ENCODE data around the gene SSTR3. TPM values are rescaled to one million over a fixed set of nuclear protein-coding genes. Genes with fewer than 3 reads are reported as not detected.
A peak's percentile ranks its signal among the peaks of the same experiment; 100 is the strongest.

SSTR3 gene
- total RNA-seq, 1 experiment from 2014 or later: not detected

DNA sequence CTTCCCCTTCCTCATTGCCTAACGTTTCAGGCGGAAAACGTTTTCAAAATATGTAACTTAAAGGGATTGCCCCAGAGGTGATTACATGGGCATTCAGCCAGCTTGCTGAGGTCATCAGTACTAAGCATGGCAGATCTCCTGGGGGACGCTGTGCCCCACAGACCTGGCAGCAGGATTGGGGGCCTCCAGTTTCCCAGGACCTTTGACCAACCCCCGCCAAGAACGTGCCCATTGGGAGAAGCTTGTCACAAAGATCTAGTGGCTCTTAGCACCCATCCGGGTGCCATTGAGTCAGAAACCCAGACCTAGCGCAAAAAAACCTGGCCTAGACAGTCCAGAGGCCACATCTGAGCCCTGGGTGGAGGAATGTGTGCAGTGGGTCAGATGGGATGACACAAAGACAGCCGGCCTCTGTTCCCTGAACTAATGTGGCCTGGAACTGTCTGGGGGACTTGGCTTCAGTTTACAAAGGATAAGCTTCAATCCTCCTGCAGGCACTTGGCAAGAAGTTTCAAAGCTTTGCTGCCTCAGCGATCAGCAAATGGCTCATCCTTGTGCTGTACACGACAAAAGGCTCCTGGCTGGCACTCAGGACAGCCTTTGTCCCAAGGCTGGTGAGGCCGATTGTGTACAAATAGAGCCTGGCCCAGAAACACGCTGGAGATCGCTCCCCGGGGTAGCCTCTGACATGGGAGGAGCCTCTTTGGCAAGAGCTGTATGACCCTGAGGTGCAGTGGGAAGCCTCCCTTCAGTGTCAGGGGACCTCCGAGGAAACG is 33.7 kb downstream of the SSTR3 start:
- peak; percentile 76 for DNase-seq (ENCODE audit: unreplicated experiment)
- no peak overlapping the region for H3K27ac Mint-ChIP-seq (ENCODE audit: low read depth, unreplicated experiment)
- no peaks in the 10 kb centered on the region for H3K9me3 Mint-ChIP-seq (ENCODE audit: unreplicated experiment)
- intact Hi-C loops (cut with micrococcal nuclease): no loop called here
- ChIA-PET CTCF (interaction anchor here (0.6 to 1.8 kb wide), 5 partner anchors 12 to 177 kb away, joined by 3 to 9 read pairs (median 3); no protein-coding TSS in a partner anchor), POLR2A (interaction anchor here (1.0 to 2.9 kb wide), 6 partner anchors 11 to 38 kb away, joined by 3 to 11 read pairs (median 7); no protein-coding TSS in a partner anchor)
- no TSS peak for BruUV-seq (replicated peaks)
- H3K27me3 Mint-ChIP-seq (ENCODE audit: insufficient read depth, unreplicated experiment): no peaks in the 10 kb centered on the region
- peaks cover 3% of the 10 kb centered on the region for H3K36me3 Mint-ChIP-seq (ENCODE audit: insufficient read depth, unreplicated experiment)
- TF ChIP-seq, protein P1, sequence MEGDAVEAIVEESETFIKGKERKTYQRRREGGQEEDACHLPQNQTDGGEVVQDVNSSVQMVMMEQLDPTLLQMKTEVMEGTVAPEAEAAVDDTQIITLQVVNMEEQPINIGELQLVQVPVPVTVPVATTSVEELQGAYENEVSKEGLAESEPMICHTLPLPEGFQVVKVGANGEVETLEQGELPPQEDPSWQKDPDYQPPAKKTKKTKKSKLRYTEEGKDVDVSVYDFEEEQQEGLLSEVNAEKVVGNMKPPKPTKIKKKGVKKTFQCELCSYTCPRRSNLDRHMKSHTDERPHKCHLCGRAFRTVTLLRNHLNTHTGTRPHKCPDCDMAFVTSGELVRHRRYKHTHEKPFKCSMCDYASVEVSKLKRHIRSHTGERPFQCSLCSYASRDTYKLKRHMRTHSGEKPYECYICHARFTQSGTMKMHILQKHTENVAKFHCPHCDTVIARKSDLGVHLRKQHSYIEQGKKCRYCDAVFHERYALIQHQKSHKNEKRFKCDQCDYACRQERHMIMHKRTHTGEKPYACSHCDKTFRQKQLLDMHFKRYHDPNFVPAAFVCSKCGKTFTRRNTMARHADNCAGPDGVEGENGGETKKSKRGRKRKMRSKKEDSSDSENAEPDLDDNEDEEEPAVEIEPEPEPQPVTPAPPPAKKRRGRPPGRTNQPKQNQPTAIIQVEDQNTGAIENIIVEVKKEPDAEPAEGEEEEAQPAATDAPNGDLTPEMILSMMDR (IDR thresholded peaks at IDR 0.05; ENCODE audit: unreplicated experiment): no peak
- peak overlapping the region; percentile 5 for H3K4me3 Mint-ChIP-seq (ENCODE audit: unreplicated experiment)
- peaks cover 50% of the 10 kb centered on the region for H3K4me1 Mint-ChIP-seq (ENCODE audit: insufficient read depth, unreplicated experiment)

DNA sequence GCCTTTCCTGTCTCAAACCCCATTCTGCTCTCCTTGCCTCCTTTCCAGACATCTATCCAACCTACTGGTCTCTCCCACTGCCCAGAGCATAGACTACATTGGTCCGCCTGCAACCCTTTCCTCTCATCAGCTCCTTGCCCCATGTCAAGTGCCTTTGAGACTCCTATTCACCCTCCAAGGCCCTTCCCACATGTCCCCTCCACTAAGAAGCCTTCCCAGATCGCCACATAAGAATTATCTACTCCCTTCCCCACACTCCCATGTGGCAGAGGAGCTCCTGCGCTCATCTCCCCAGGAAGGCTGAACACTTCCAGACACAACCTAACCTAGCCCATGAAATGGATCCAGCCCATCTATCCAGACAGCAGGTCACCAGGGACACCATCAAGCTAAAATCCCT is 34.5 kb downstream of the SSTR3 start:
- DNase-seq (ENCODE audit: unreplicated experiment): no peak
- H3K4me1 Mint-ChIP-seq (ENCODE audit: insufficient read depth, unreplicated experiment): peaks cover 50% of the 10 kb centered on the region
- TF ChIP-seq, protein P1 (IDR thresholded peaks at IDR 0.05; ENCODE audit: unreplicated experiment): no peak
- ChIA-PET CTCF (interaction anchor here (0.6 to 1.8 kb wide), 5 partner anchors 12 to 281 kb away, joined by 3 to 9 read pairs (median 3); no protein-coding TSS in a partner anchor), POLR2A (interaction anchor here (1.0 to 2.9 kb wide), 4 partner anchors 12 to 39 kb away, joined by 3 to 11 read pairs (median 10); no protein-coding TSS in a partner anchor)
- no peaks in the 10 kb centered on the region for H3K9me3 Mint-ChIP-seq (ENCODE audit: unreplicated experiment)
- BruUV-seq (replicated peaks): no TSS peak
- peak overlapping the region; percentile 5 for H3K4me3 Mint-ChIP-seq (ENCODE audit: unreplicated experiment)
- H3K36me3 Mint-ChIP-seq (ENCODE audit: insufficient read depth, unreplicated experiment): no peaks in the 10 kb centered on the region
- no peak overlapping the region for H3K27ac Mint-ChIP-seq (ENCODE audit: low read depth, unreplicated experiment)
- intact Hi-C loops (cut with micrococcal nuclease): no loop called here
- no peaks in the 10 kb centered on the region for H3K27me3 Mint-ChIP-seq (ENCODE audit: insufficient read depth, unreplicated experiment)

DNA sequence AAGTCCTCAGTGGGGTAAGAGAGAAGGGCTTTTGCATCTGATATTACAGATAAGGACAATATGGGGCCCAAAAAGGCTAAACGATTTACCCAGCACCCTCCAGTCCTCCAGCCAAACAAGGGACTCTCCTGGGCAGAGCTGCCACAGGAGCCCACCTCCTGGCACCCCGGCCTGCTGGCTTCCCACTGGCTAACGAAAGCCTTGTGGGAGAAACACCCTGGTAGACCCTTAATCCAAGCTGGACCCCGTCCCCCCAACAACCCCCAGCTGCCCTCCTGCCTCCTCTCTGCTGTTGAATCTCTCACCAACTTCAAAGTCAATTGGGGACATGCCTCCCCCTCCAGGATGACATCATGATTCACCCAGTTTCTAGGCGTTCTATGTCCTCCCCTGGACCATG is 35.1 kb downstream of the SSTR3 start:
- CTCF ChIA-PET: interaction anchor here (0.6 to 1.3 kb wide), 4 partner anchors 14 to 305 kb away, joined by 3 read pairs; no protein-coding TSS in a partner anchor
- H3K27ac Mint-ChIP-seq (ENCODE audit: low read depth, unreplicated experiment): no peak overlapping the region

More for the DNA sequence above, 35.1 kb downstream of the SSTR3 start:
- no TSS peak for BruUV-seq (replicated peaks)
- intact Hi-C loops (cut with micrococcal nuclease): no loop called here
- no peak overlapping the region for H3K4me3 Mint-ChIP-seq (ENCODE audit: unreplicated experiment)
- DNase-seq (ENCODE audit: unreplicated experiment): no peak
- TF ChIP-seq, protein P1 (IDR thresholded peaks at IDR 0.05; ENCODE audit: unreplicated experiment): no peak
- H3K36me3 Mint-ChIP-seq (ENCODE audit: insufficient read depth, unreplicated experiment): no peaks in the 10 kb centered on the region
- peaks cover 50% of the 10 kb centered on the region for H3K4me1 Mint-ChIP-seq (ENCODE audit: insufficient read depth, unreplicated experiment)
- POLR2A ChIA-PET: interaction anchor here (1.8 to 2.9 kb wide), 2 partner anchors 13 to 22 kb away, joined by 9 to 11 read pairs; no protein-coding TSS in a partner anchor
- H3K9me3 Mint-ChIP-seq (ENCODE audit: unreplicated experiment): no peaks in the 10 kb centered on the region
- no peaks in the 10 kb centered on the region for H3K27me3 Mint-ChIP-seq (ENCODE audit: insufficient read depth, unreplicated experiment)

All from MCF 10A (cell line).